ENCODE measurements around the gene SPIC. TPM values are rescaled to one million over a fixed set of nuclear protein-coding genes. Genes with fewer than 3 reads are reported as not detected.

Gene SPIC
- total RNA-seq (2016; rRNA removed; fragmentation: Illumina TruSeq; extraction: Trizol) (not detected in 2 replicates), polyA plus RNA-seq (2011; rRNA removed) (not detected in 2 replicates), polyA minus RNA-seq (2011; rRNA and poly(A)+ RNA removed; ENCODE audit: low replicate concordance) (not detected in 2 replicates), Bru-seq, nascent RNA (not detected), BruChase-seq, experiment 1, labeled RNA remaining after a 6-hour chase (not detected), BruChase-seq, experiment 2, labeled RNA remaining after a 2-hour chase (not detected)
- total RNA-seq (2016; cell fraction: cytosol; rRNA removed; fragmentation: Illumina TruSeq; extraction: Trizol; ENCODE audit: low read depth): not detected in 2 replicates
- total RNA-seq (2016; cell fraction: insoluble cytoplasmic fraction; rRNA removed; fragmentation: Illumina TruSeq; extraction: Trizol): not detected in 2 replicates
- not detected in 2 replicates for total RNA-seq (2016; cell fraction: membrane; rRNA removed; fragmentation: Illumina TruSeq; extraction: Trizol)
- not detected in 2 replicates for total RNA-seq (2016; cell fraction: nucleus; rRNA removed; fragmentation: Illumina TruSeq; extraction: Trizol)
- polyA plus RNA-seq (2011; cell fraction: cytosol; rRNA removed): not detected in 2 replicates
- not detected in 2 replicates for polyA plus RNA-seq (2011; cell fraction: nucleus; rRNA removed)
- polyA plus RNA-seq (2012): not detected in 2 replicates
- not detected in 2 replicates for polyA plus RNA-seq (2016; cell fraction: cytosol; fragmentation: Illumina TruSeq; extraction: Trizol; ENCODE audit: low read depth)
- polyA plus RNA-seq (2016; cell fraction: insoluble cytoplasmic fraction; fragmentation: Illumina TruSeq; extraction: Trizol; ENCODE audit: low read depth): not detected in 2 replicates
- polyA plus RNA-seq (2016; cell fraction: membrane; fragmentation: Illumina TruSeq; extraction: Trizol; ENCODE audit: low read depth): not detected in 2 replicates
- polyA plus RNA-seq (2016; cell fraction: nucleus; fragmentation: Illumina TruSeq; extraction: Trizol; ENCODE audit: insufficient read depth, low read depth): not detected in 2 replicates
- polyA minus RNA-seq (2011; cell fraction: cytosol; rRNA and poly(A)+ RNA removed): not detected in 2 replicates
- polyA minus RNA-seq (2011; cell fraction: nucleus; rRNA and poly(A)+ RNA removed): not detected in 2 replicates
- long read RNA-seq, experiment 1: 0 reads
- long read RNA-seq, experiment 2: 0 reads

- no peaks in the 10 kb centered on the region for H3K36me3 ChIP-seq (replicated peaks in 1 of 2; ENCODE audit: control insufficient read depth in 1 of 2, insufficient read depth in 2 of 2, low read length in 2 of 2)
- peaks cover 0 to 19% of the 10 kb centered on the region in 2 experiments; a peak in 2 of 5 replicates for H3K27me3 ChIP-seq (ENCODE audit: control insufficient read depth in 1 of 2, insufficient read depth in 2 of 2, low read length in 2 of 2)
- FAIRE-seq (no peak), ATAC-seq (no peak), DNase-seq (ENCODE audit: low spot score) (no peak)
- H3K9ac ChIP-seq (ENCODE audit: insufficient read depth, low read depth, low read length): no peak within 1 kb of the TSS
- no peaks in the 10 kb centered on the region for H3K79me2 ChIP-seq (ENCODE audit: insufficient read depth, low read length)
- no peak within 1 kb of the TSS for H3K27ac ChIP-seq (ENCODE audit: extremely low read length, insufficient read depth, low read length)
- intact Hi-C loops (cut with micrococcal nuclease; ENCODE audit: unreplicated experiment): no loop called here
- H4K20me1 ChIP-seq (ENCODE audit: insufficient read depth, low read length): no peaks in the 10 kb centered on the region
- in situ Hi-C loops (cut with HindIII; ENCODE audit: extremely low pct_ligation_motif_present, low pct_unique_long_range_greater_than_20kb): no loop called here
- H3K9me3 ChIP-seq (ENCODE audit: low read length): no peaks in the 10 kb centered on the region
- ChIA-PET POLR2A (no interaction called here), CTCF (ENCODE audit: low intra/inter-chr PET ratio, low total read pairs) (no interaction called here)
- no peaks in the 10 kb centered on the region for H3K4me1 ChIP-seq (ENCODE audit: insufficient read depth, low read length)
- no peak within 1 kb of the TSS for H2AFZ ChIP-seq (ENCODE audit: low read length)
- WGBS (ENCODE audit: low lambda C conversion rate): 41% methylated on average over 5 of the region's 5 CpGs
- H3K4me2 ChIP-seq (ENCODE audit: low read depth, low read length): no peak within 1 kb of the TSS
- no TSS peak for BruUV-seq (replicated peaks)
- no peak within 1 kb of the TSS for H3K4me3 ChIP-seq (replicated peaks in 1 of 3; ENCODE audit: insufficient read depth in 1 of 3, low read depth in 2 of 3, low read length in 3 of 3)
- TF ChIP-seq ZNF605 (CRISPR knock-in tag; IDR thresholded peaks at IDR 0.05) (no peak), ZNF83 (CRISPR knock-in tag; IDR thresholded peaks at IDR 0.05; ENCODE audit: borderline replicate concordance) (no peak), KDM4B (CRISPR knock-in tag; IDR thresholded peaks at IDR 0.05) (no peak), ZBTB7A (CRISPR knock-in tag; IDR thresholded peaks at IDR 0.05) (no peak), PBX2 (CRISPR knock-in tag; IDR thresholded peaks at IDR 0.05) (no peak), ZNF362 (CRISPR knock-in tag; IDR thresholded peaks at IDR 0.05; ENCODE audit: borderline replicate concordance) (no peak), RBM22 (optimal IDR thresholded peaks at IDR 0.05; ENCODE audit: low read length) (no peak), ZZZ3 (CRISPR knock-in tag; IDR thresholded peaks at IDR 0.05; ENCODE audit: borderline replicate concordance) (no peak), ZNF850 (CRISPR knock-in tag; conservative IDR thresholded peaks at IDR 0.05) (no peak), GATA4 (IDR thresholded peaks at IDR 0.05; ENCODE audit: borderline replicate concordance, low read depth) (no peak), FOXA3 (CRISPR knock-in tag; IDR thresholded peaks at IDR 0.05) (no peak), GATAD2A (CRISPR knock-in tag; IDR thresholded peaks at IDR 0.05) (no peak), ZNF30 (CRISPR knock-in tag; IDR thresholded peaks at IDR 0.05) (no peak), SAFB2 (CRISPR knock-in tag; IDR thresholded peaks at IDR 0.05; ENCODE audit: borderline replicate concordance, low read depth) (no peak), PCBP1 (IDR thresholded peaks at IDR 0.05; ENCODE audit: borderline replicate concordance, low read depth, low read length) (no peak)
Observed at GRCh38 chr12:101474711-101475386, at the start of gene SPIC. SPIC (plus strand) TSS chr12:101475336; CDS start chr12:101476905, 1,569 bp downstream.

Data from HepG2 (cell line).